ENCODE results near the gene AJAP1.

The AJAP1 gene

DNA sequence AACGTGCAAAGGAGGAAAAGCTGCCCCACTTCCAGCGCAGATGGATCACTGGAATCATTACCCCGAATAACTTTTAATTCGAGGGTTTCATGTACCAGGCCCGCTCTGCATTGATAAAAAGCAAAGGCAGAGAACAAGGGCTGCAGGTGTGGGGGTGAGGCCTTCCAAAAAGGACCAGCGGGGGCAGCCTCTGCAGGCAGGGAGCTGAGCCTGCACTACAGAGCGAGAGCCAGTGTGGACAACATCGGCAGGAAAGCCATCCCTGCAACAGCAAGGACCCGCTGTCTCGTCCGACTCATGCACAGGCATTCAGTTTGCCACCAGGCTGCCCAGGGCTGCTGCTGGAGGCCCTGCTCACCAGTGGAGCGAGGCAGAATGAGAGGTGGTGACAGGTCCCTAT is 27.1 kb upstream of the AJAP1 start:
- Histone ChIP-seq H3K4me3 (replicated peaks; ENCODE audit: insufficient read depth, low read length) (no peak overlapping the region), H3K27me3 (ENCODE audit: insufficient read depth, poor library complexity, severe bottlenecking) (no peaks in the 10 kb centered on the region), H3K27ac (replicated peaks) (no peak overlapping the region)
- DNase-seq (ENCODE audit: low read depth in 1 of 2, low spot score in 1 of 2), result no peak
- TF ChIP-seq POLR2AphosphoS5 (IDR thresholded peaks at IDR 0.05; ENCODE audit: low read depth), result no peak
- TF ChIP-seq, protein P1, sequence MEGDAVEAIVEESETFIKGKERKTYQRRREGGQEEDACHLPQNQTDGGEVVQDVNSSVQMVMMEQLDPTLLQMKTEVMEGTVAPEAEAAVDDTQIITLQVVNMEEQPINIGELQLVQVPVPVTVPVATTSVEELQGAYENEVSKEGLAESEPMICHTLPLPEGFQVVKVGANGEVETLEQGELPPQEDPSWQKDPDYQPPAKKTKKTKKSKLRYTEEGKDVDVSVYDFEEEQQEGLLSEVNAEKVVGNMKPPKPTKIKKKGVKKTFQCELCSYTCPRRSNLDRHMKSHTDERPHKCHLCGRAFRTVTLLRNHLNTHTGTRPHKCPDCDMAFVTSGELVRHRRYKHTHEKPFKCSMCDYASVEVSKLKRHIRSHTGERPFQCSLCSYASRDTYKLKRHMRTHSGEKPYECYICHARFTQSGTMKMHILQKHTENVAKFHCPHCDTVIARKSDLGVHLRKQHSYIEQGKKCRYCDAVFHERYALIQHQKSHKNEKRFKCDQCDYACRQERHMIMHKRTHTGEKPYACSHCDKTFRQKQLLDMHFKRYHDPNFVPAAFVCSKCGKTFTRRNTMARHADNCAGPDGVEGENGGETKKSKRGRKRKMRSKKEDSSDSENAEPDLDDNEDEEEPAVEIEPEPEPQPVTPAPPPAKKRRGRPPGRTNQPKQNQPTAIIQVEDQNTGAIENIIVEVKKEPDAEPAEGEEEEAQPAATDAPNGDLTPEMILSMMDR (IDR thresholded peaks at IDR 0.05; ENCODE audit: insufficient read depth, low read length), result no peak
- no peak for TF ChIP-seq SPI1 (IDR thresholded peaks at IDR 0.05; ENCODE audit: borderline replicate concordance, low read depth)
- TF ChIP-seq, protein P2, sequence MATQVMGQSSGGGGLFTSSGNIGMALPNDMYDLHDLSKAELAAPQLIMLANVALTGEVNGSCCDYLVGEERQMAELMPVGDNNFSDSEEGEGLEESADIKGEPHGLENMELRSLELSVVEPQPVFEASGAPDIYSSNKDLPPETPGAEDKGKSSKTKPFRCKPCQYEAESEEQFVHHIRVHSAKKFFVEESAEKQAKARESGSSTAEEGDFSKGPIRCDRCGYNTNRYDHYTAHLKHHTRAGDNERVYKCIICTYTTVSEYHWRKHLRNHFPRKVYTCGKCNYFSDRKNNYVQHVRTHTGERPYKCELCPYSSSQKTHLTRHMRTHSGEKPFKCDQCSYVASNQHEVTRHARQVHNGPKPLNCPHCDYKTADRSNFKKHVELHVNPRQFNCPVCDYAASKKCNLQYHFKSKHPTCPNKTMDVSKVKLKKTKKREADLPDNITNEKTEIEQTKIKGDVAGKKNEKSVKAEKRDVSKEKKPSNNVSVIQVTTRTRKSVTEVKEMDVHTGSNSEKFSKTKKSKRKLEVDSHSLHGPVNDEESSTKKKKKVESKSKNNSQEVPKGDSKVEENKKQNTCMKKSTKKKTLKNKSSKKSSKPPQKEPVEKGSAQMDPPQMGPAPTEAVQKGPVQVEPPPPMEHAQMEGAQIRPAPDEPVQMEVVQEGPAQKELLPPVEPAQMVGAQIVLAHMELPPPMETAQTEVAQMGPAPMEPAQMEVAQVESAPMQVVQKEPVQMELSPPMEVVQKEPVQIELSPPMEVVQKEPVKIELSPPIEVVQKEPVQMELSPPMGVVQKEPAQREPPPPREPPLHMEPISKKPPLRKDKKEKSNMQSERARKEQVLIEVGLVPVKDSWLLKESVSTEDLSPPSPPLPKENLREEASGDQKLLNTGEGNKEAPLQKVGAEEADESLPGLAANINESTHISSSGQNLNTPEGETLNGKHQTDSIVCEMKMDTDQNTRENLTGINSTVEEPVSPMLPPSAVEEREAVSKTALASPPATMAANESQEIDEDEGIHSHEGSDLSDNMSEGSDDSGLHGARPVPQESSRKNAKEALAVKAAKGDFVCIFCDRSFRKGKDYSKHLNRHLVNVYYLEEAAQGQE (IDR thresholded peaks at IDR 0.05; ENCODE audit: insufficient replicate concordance, low read depth), result no peak
- no peak for TF ChIP-seq GABPA (IDR thresholded peaks at IDR 0.05; ENCODE audit: low read depth)

DNA sequence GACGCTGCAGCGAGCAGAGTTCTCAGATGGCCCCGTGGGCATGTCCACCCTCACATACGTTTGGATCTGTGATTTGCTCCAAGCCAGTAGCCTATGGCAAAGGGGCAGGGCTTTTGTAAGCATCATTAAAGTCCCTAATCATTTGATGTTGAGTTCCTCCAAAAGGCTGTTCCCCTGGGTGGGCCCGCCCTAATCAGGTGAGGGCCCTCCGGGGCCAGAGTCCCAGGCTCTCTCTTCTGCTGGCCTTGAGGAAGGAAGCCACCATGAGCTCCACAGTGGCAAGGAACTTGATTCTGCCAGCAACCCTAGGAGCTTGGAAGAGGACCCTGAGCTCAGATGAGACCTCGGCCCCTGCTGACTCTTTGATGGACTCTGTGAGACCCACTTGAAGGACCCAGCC is 25.4 kb upstream of the AJAP1 start:
- DNase-seq (ENCODE audit: low read depth in 1 of 2, low spot score in 1 of 2), result no peak
- TF ChIP-seq POLR2AphosphoS5 (IDR thresholded peaks at IDR 0.05; ENCODE audit: low read depth) (no peak), GABPA (IDR thresholded peaks at IDR 0.05; ENCODE audit: low read depth) (no peak), SPI1 (IDR thresholded peaks at IDR 0.05; ENCODE audit: borderline replicate concordance, low read depth) (no peak)
- TF ChIP-seq, protein P2 (IDR thresholded peaks at IDR 0.05; ENCODE audit: insufficient replicate concordance, low read depth), result no peak
- TF ChIP-seq, protein P1 (IDR thresholded peaks at IDR 0.05; ENCODE audit: insufficient read depth, low read length), result no peak

DNA sequence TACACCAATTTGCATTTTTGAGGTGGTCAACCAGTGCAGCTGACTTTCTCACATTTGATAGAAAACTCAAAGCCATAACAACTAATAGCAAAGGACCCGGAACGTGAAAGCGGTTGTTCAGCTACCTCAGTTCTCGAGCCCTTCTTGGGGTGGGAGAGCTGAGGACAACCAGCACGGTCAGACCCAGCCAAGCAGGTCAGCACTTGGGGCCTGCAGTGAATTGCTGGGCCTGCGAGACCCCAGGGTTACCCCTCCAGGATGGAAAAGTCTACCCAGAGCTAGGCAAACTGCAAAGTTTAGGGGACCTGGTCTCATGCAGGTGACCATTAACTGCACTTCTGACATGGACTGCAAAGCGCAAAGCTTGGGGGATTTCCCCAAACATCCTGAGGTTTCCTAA is 23.8 kb upstream of the AJAP1 start:
- DNase-seq (ENCODE audit: low read depth in 1 of 2, low spot score in 1 of 2), result no peak
- no peaks in the 10 kb centered on the region for H3K27me3 ChIP-seq (ENCODE audit: insufficient read depth, poor library complexity, severe bottlenecking)
- no peak overlapping the region for H3K4me3 ChIP-seq (replicated peaks; ENCODE audit: insufficient read depth, low read length)
- no peak for TF ChIP-seq POLR2AphosphoS5 (IDR thresholded peaks at IDR 0.05; ENCODE audit: low read depth)
- no peak for TF ChIP-seq SPI1 (IDR thresholded peaks at IDR 0.05; ENCODE audit: borderline replicate concordance, low read depth)
- H3K27ac ChIP-seq (replicated peaks), result no peak overlapping the region

More for the DNA sequence above, 25.4 kb upstream of the AJAP1 start:
- Histone ChIP-seq H3K27ac (replicated peaks) (no peak overlapping the region), H3K4me3 (replicated peaks; ENCODE audit: insufficient read depth, low read length) (no peak overlapping the region), H3K27me3 (ENCODE audit: insufficient read depth, poor library complexity, severe bottlenecking) (no peaks in the 10 kb centered on the region)

DNA sequence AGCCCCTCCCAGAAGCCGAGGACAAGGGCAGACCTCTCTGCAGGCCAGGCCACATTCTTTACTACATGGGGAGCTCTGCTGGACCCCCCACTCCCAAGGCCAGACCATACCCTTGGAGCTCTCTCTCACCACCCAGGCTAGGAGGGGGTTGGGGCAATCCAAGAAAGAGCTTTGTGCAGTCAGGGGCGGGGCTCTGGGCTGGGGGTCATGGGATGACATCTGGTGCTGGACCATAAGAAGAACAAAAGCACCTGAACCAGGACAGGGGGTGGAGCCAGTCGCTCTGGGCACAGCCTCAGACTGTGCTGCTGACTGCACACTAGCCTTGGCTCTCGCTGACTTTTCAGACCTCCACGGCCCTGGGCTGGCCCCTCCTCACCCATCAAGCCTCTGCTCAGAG is 23.1 kb upstream of the AJAP1 start:
- Histone ChIP-seq H3K27me3 (ENCODE audit: insufficient read depth, poor library complexity, severe bottlenecking) (no peaks in the 10 kb centered on the region), H3K27ac (replicated peaks) (no peak overlapping the region), H3K4me3 (replicated peaks; ENCODE audit: insufficient read depth, low read length) (no peak overlapping the region)
- TF ChIP-seq, protein P2 (IDR thresholded peaks at IDR 0.05; ENCODE audit: insufficient replicate concordance, low read depth), result no peak
- TF ChIP-seq SPI1 (IDR thresholded peaks at IDR 0.05; ENCODE audit: borderline replicate concordance, low read depth) (no peak), POLR2AphosphoS5 (IDR thresholded peaks at IDR 0.05; ENCODE audit: low read depth) (no peak), GABPA (IDR thresholded peaks at IDR 0.05; ENCODE audit: low read depth) (no peak)
- TF ChIP-seq, protein P1 (IDR thresholded peaks at IDR 0.05; ENCODE audit: insufficient read depth, low read length), result no peak
- DNase-seq (ENCODE audit: low read depth in 1 of 2, low spot score in 1 of 2), result no peak
